GM18951 (cell line): ENCODE data around the gene NCOA7.

Source experiments
- POLR2A ChIP-seq: IDR thresholded peaks from 4 replicates; pipeline ENCODE4 v1.6.1; 2011; ENCODE audit warnings: mild to moderate bottlenecking; ENCODE audit not compliant: insufficient read length, insufficient read depth; ENCODE audit errors: extremely low read depth
- in situ Hi-C: fragments of 300-500 bp; cut with MboI; formaldehyde crosslinking; loops from one replicate; pipeline ENCODE4 v1.12.0; 2022; ENCODE audit warnings: low sequenced_read_pairs, mixed read lengths, inconsistent platforms; ENCODE audit not compliant: unreplicated experiment

NCOA7 gene

DNA sequence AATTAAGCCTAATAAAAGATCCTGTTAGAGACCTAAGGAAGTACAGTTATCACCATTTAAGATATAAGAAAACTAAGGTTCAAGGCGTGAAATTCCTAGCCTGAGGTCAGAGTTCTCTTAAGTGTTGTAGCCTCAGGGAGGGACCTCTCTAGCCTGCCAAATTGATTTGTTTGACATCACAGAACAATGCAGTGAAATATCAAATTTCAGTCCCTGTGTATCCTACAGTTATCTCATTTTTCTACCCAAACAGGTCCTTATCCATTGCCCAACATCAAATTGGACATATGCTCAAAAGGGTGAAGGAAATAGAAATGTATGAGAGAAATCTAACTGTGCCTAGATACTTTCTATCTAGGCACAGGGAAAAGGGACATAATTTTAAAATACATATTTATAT is 63.0 kb downstream of the NCOA7 start:
- no peak for TF ChIP-seq POLR2A
- in situ Hi-C loops = no loop called here

DNA sequence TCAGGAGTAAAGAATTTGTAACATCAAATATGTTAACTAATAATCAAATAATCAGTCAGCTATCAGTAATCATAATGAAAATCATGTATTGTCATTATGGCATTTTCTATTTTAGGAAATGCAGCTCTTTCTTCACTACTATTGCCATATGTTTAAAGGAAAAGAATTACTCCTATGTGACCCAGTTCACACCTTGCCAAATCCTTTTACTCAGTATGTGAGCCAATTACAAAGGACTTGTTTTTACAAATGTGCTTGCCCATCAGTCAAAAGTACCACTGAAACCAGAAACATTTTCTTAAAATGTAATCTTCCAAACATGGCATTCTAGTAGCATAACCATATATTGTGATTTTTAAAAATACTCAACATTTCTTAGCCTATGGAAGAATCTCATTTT is 63.6 kb downstream of the NCOA7 start:
- in situ Hi-C loops = no loop called here
- no peak for TF ChIP-seq POLR2A

DNA sequence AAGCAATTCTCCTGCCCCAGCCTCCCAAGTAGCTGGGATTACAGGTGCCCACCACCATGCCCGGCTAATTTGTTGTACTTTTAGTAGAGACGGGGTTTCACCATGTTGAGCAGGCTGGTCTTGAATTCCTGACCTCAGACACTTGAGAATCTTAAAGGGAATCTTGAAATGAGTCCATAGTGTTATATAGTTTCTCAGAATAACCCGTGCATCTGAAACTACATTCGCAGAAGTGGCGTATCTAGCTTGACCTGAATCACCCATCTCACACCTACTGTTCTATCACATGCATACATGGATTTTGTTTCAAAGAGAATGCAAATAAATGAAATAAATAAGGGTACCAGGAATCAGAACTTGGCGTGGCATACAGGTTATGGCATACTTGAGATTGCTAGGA is 65.0 kb downstream of the NCOA7 start:
- TF ChIP-seq POLR2A = no peak
- in situ Hi-C loops = no loop called here

DNA sequence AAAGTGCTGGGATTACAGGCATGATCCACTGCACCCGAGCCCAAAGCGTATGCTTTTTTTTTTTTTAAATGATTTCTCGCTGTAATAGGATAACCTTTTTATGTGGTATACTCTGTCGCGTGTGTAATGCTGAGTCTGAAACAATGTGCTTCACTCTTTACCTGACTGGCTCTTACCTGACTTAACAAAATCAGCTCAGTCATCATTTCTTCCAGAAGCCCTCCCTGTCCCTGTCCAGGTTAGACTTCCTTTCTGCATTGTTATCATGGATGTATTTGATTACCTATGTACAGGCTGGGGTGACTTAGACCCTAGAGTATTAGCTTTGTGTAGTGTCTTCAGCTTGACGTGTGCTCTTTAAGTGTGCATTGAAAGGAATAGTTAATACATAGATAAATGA is 67.1 kb downstream of the NCOA7 start:
- in situ Hi-C loops = no loop called here
- TF ChIP-seq POLR2A = no peak

DNA sequence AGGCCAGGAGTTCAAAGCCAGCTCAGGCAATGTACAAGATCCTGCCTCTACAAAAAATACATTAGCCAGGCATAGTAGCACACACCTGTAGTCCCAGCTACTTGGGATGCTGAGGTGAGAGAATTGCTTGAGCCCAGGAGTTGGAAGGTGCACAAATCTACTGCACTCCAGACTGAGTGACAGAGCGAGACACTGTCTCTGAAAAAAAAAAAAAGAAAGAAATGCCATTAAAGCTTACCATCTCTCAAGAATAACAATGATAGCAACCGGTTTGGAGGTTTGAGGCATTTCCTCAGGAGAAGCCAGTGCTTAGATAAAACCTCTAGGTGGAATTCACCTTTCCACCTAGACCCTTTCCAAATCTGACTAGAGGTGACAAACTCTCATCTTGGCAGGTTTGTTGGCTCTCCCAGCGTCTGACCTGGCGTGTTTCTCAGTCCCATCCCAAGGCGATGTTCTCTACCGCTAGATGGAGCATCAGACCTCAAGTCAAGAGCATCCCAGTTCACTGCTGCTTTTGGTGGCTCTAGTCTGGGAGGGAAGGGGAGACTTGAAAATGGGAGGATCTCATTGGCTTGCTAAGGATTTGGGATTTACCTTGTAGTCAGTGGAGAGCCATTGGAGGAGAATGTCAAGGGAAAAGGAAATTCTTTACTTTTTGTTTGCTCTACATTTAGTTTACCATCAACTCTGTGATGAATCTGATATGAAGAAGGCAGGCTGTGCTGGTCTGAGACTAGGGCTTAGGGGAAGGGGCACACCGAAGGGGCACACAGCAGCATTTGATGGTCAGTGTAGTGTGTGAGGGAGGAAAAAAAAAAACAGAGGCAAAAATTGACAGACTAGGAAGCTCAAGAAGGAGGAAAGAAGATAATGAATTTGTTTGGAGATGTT is 67.9 kb downstream of the NCOA7 start:
- no peak for TF ChIP-seq POLR2A
- in situ Hi-C loops = no loop called here

DNA sequence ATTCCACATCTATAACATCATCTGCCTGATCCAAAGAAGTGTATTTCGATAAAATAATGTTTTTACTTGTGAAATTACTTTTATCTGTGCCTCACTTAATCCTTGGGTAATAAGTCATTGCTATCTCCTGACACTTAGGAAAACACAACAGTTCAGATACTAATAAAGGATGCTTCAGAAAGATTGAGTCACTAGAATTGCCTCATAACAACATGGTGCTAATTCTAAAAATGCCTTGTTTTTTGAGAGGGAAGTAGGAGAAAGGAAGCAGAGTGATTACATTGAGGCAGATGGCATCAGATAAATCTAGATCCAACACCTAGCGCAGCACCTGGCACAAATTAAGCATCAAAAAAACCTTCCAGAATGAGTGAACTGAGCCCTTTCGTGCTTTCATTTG is 69.0 kb downstream of the NCOA7 start:
- TF ChIP-seq POLR2A = no peak
- in situ Hi-C loops = no loop called here

DNA sequence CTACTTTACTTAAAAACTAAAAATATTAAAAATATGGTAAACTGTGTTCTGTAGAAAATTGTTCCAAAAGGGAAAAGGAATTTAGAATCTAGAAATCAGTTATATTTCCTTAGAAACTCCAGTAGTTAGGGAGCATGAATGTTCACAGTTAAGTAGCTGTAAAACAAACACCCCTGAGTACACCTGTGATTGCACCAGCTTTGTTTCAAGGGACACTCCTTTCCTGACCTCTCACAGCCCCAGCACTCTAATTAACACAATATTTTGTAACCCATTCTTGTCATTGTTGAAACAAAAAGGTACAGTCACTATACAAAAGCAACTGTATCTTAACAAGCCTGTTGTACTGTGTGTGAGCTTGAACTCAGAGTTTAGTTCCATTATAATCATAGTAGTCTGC is 72.3 kb downstream of the NCOA7 start:
- no peak for TF ChIP-seq POLR2A
- in situ Hi-C loops = no loop called here

DNA sequence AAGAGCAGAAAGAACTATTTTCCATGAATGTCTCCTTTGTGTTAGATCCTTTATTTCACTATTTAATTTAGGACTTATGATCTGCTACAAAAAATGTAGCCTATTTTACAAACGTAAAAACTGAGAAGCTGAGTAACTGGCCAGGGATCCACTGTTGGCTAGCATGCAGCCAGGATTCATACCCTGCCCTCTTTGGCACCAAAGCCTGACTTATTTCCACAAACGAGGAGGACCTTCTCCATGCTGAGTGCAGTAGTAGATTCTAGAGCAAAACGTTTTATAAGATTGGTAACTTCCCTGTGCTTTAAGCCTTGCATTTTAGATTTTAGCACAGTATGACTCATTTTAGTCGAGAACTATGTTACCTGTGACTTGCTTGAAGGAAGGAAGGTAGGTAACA is 74.3 kb downstream of the NCOA7 start:
- no peak for TF ChIP-seq POLR2A
- in situ Hi-C loops = no loop called here

DNA sequence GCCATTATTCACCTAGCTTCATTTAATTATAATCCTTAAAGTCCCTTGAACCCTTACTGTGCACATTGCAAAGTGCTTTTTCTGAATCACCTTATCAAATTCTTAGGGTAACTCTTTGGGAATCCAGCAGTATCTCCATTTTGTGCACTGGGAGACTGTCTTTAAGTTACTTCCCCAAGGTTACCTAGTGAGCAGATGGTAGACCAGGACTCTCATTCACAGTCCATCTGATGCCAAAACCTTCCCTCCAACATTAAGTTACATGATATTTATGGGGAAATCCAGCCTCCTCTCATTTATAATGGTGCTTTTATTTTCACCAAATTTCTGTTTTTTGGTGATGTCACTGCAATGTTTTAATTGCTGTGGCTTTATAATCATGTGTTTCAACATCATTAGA is 75.7 kb downstream of the NCOA7 start:
- TF ChIP-seq POLR2A = no peak
- in situ Hi-C loops = no loop called here

DNA sequence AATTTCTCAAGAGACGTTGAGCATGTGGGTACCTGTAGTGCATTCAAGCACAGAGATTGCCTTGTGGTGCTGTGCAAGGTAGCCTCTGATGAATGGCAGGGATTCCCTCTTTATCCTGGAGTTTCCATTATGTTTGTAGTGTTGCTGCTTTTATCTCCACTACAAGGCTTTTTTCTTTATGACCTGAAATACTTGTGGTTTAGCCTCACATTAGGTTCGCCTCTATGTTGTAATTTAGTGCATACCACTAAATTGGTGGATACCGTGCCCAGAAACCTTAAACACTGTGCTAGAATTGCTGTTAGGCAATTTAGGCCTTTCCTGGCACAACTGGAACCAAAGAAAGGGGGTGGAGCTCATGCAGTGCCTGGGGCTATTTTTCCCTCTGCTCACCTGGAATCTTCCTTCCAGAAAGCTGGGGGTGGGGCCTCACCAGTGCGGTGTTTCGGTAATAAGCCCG is 76.8 kb downstream of the NCOA7 start:
- in situ Hi-C loops = no loop called here
- TF ChIP-seq POLR2A = no peak

DNA sequence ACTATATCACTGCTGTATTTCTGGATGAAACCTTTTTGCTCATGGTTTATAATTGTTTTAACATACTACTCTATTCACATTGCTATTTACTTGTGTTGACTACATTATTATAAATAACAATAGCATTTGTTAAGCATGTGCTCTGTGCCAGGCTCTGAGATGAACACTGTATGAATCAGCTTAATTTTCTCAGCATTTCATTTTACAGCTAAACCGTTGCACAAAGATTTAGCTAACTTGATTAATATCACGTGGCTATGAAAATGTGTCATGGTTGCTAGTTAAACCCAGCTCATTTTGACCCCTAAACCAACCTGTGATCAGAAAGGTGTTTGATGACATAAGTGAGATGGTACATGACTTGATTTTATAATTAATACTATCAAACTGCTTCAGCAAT is 77.5 kb downstream of the NCOA7 start:
- TF ChIP-seq POLR2A = no peak
- in situ Hi-C loops = no loop called here

DNA sequence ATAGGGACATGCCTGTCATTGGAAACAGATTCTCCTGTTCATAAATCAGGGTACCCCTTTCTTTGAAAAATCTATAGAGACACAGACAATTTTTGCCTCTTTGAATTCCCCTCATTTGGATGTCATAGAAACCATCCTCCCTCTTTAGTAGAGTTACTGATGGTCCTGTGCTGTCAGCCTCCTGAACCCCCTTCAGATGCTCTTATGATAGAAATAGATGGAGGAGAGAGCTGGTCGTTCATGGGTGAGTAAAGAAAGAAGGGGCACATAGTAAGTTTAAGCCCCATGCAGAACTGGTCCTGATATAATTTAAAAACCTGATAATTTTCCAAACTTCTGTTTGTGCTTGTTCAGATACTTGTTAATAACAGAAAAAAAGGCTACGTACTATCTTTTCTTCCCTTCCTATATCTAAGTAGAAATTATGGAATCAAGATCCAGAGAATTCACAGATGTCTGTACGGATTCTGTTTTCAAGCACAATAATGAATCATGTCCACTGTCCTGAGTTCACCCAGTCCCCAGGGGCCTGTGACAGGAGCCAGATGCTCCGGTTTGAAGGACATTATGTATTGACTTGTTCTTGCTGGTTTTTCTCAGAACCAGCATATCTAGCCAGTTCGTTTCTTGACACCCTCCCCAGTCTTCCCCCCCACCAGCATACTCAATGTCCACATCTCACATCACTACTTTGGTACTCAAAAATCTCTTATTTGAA is 78.1 kb downstream of the NCOA7 start:
- TF ChIP-seq POLR2A = no peak
- in situ Hi-C loops = no loop called here

DNA sequence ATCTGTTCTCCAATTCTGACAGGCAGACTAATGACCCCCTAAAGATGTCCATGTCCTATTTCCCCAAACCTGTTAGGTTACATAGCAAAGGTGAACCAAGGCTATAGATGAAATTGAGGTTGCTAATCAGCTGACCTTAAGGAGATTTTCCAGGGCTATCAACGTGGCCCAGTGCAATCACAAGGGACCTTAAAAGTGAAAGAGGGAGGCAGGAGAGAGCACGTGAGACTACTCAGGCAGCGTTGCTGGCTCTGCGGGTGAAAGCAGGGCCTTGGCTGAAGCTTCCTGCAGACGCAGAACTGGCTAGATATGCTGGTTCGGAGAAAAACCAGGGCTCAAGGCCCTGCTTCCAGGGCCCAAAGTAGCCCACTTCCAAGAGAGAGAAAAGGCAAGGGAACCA is 78.7 kb downstream of the NCOA7 start:
- in situ Hi-C loops = no loop called here
- TF ChIP-seq POLR2A = no peak

DNA sequence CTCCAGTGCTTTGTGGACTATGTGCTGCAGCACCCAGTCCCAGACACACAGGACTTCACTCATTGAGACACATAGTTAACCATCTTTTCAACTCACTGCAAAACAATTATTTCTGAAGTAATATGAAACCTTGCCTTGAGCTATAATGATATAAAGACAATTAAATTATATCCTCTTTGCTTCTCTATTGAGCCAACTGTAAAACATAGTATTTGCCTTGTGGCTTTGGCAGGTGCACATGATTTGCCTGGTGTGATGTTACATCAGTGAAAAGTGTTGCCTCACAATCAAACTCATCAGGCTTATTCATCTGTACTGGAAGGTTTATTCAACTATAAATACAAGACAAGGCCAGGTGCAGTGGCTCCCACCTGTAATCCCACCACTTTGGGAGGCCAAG is 80.6 kb downstream of the NCOA7 start:
- in situ Hi-C loops = no loop called here
- TF ChIP-seq POLR2A = no peak
